Common myeloid progenitor, CD34-positive (primary cell): ENCODE data around the gene THEMIS2.

Source experiments
- CTCF ChIA-PET: fragments of 350-600 bp; sonication (Branson Sonifier 250); formaldehyde crosslinking; loops from one replicate; lab custom pipeline; 2021; ENCODE audit warnings: antibody characterized with exemption; lab: Charles Lee
- POLR2A ChIA-PET: fragments of 350-600 bp; sonication (Branson Sonifier 250); formaldehyde crosslinking; loops from one replicate; lab custom pipeline; 2021; ENCODE audit warnings: antibody characterized with exemption; lab: Charles Lee
- DNase-seq, 3 donors: peaks; one replicate each; pipeline versions ENCODE4 v3.0.0 to v3.0.0-alpha.2; 2013
- H3K27ac ChIP-seq, 2 experiments: 1 replicate in 1 of 2; 2 replicates in 1 of 2; pipeline ENCODE4 v1.7.0; 2013; ENCODE audit warnings: inconsistent platforms in 2 of 2, low read length in 2 of 2, mild to moderate bottlenecking in 2 of 2, low read depth in 1 of 2, moderate library complexity in 1 of 2; ENCODE audit not compliant: severe bottlenecking in 2 of 2, insufficient read depth in 1 of 2, poor library complexity in 1 of 2
- H3K27me3 ChIP-seq, 5 experiments: replicated peaks in 2 of 5; 1 replicate in 3 of 5; 2 replicates in 2 of 5; pipeline versions ENCODE4 v1.6.1 to v1.7.0; 2013; ENCODE audit warnings: low read length in 4 of 5, mild to moderate bottlenecking in 2 of 5, moderate library complexity in 2 of 5, inconsistent platforms in 1 of 5; ENCODE audit not compliant: insufficient read depth in 5 of 5, control insufficient read depth in 4 of 5
- H3K36me3 ChIP-seq, 4 experiments: 1 replicate in 2 of 4; 2 replicates in 2 of 4; pipeline versions ENCODE4 v1.6.1 to v1.7.0; 2013; ENCODE audit warnings: low read length in 3 of 4, control low read depth in 1 of 4, mild to moderate bottlenecking in 1 of 4; ENCODE audit not compliant: control insufficient read depth in 4 of 4, insufficient read depth in 4 of 4
- H3K4me1 ChIP-seq, 4 experiments: 1 replicate in 3 of 4; 2 replicates in 1 of 4; pipeline versions ENCODE4 v1.6.1 to v1.7.1; 2013; ENCODE audit warnings: low read length in 3 of 4, mild to moderate bottlenecking in 3 of 4, control low read depth in 1 of 4, inconsistent platforms in 1 of 4, moderate library complexity in 1 of 4; ENCODE audit not compliant: control insufficient read depth in 4 of 4, insufficient read depth in 4 of 4; ENCODE audit errors: control extremely low read depth in 1 of 4
- H3K4me3 ChIP-seq, 7 experiments: 1 replicate in 4 of 7; 2 replicates in 3 of 7; pipeline versions ENCODE4 v1.5.1 to v1.7.0; 2013; ENCODE audit warnings: mild to moderate bottlenecking in 7 of 7, low read length in 6 of 7, moderate library complexity in 6 of 7, inconsistent platforms in 2 of 7, low read depth in 2 of 7, control low read depth in 1 of 7; ENCODE audit not compliant: insufficient read depth in 4 of 7, control insufficient read depth in 1 of 7; ENCODE audit errors: extremely low read depth in 1 of 7
- H3K9me3 ChIP-seq, 5 experiments: 1 replicate in 4 of 5; 2 replicates in 1 of 5; pipeline versions ENCODE4 v1.6.1 to v1.7.1; 2013; ENCODE audit warnings: low read length in 4 of 5, mild to moderate bottlenecking in 2 of 5, inconsistent platforms in 1 of 5, low read depth in 1 of 5, moderate library complexity in 1 of 5; ENCODE audit not compliant: control insufficient read depth in 4 of 5, insufficient read depth in 2 of 5; ENCODE audit errors: control extremely low read depth in 1 of 5
- WGBS: methylation state at CpG from one replicate; pipeline ENCODE4 v1.1.5; 2013; ENCODE audit not compliant: insufficient coverage; 5-methylcytosine and 5-hydroxymethylcytosine counted together

THEMIS2 gene

DNA sequence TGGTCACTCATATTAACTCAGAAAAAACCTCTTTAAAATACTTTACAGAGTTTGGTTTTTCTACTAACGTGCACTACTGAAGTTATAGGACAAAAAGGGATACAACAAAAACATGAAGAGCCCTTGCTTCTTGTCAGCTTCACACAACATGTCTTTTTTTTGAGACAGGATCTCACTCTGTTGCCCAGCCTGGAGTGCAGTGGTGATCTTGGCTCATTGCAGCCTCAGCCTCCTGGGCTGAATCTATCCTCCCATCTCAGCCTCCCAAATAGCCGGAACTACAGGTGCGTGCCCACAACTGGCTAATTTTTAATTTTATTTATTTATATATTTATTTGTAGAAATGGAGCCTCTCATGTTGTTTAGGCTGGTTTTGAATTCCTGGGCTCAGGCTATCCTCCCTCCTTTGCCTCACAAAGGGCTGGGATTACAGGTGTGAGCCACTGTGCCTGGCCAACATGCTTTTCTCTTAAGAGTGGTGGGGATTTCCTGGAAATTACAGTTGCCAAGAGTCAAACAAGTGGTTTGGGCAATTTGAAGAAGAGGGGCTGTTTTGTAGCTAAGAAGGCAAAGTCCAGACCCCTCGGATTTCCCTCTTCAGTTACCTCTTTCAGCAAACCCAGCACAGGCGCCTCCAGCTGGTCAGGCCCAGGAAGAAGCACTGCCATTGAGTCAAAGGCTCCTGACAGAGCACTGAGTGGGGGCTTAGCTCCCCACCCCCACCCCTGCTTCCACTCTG lies 56.0 kb downstream of the THEMIS2 start:
- DNase-seq, result no peak
- Histone ChIP-seq H3K4me3 (no peak overlapping the region), H3K27ac (no peak overlapping the region), H3K27me3 (no peaks in the 10 kb centered on the region), H3K4me1 (peaks cover 0 to 16% (median 3%) of the 10 kb centered on the region in 4 experiments), H3K36me3 (no peaks in the 10 kb centered on the region), H3K9me3 (no peaks in the 10 kb centered on the region)
- WGBS, result 100% methylated on average over 2 of the region's 5 CpGs
- ChIA-PET CTCF (interaction anchor here (1.9 kb wide), 1 partner anchor 11 kb away, joined by 5 read pairs; no protein-coding TSS in a partner anchor), POLR2A (no interaction called here)

DNA sequence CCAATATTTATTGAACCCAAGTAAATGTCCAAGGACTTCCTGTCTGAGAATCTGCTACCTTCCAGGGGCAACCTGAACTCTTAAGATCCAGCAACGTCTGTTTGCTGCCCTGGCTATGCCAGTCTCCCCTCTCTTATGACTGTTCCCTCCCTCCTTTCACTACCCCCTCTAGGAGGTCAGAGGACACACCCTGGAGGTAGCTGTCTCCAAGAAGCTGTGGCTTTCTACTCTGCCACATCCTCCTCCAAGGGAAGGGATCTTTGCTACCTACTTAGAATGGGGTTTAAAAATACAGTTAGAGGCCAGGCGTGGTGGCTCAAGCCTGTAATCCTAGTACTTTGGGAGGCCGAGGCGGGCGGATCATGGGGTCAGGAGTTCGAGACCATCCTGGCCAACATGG lies 58.8 kb downstream of the THEMIS2 start:
- WGBS, result 100% methylated on average over 1 of the region's 6 CpGs
- no peak overlapping the region for H3K4me3 ChIP-seq
- no peaks in the 10 kb centered on the region for H3K9me3 ChIP-seq
- H3K4me1 ChIP-seq, result peaks cover 0 to 31% (median 17%) of the 10 kb centered on the region in 4 experiments
- no peaks in the 10 kb centered on the region for H3K36me3 ChIP-seq
- no peak for DNase-seq
- H3K27ac ChIP-seq, result no peak overlapping the region
- no peaks in the 10 kb centered on the region for H3K27me3 ChIP-seq
- CTCF ChIA-PET, result no interaction called here
- POLR2A ChIA-PET, result no interaction called here

DNA sequence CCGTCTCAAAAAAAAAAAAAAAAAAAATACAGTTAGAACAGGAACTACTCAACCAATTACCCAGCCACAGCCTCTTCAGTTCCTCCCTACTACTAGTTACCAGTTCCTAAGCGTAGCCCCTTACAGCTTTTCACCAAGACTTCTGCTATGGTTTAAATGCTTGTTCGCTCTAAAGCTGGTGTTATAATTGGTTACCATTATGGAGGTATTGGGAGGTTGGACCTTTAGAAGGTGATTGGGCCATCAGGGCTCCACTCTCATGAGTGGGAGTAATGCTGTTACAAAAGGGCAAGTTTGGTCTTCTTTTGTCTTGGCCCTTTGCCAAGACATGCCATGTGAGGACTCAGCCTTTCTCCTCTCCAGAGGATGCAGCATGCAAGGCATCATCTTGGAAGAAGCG lies 59.4 kb downstream of the THEMIS2 start:
- peak in 2 of 3 donors; percentile 64 to 67 for DNase-seq
- Histone ChIP-seq H3K9me3 (no peaks in the 10 kb centered on the region), H3K27me3 (no peaks in the 10 kb centered on the region), H3K4me1 (peaks cover 0 to 31% (median 17%) of the 10 kb centered on the region in 4 experiments), H3K4me3 (no peak overlapping the region), H3K27ac (no peak overlapping the region), H3K36me3 (no peaks in the 10 kb centered on the region)
- ChIA-PET POLR2A (interaction anchor here (0.6 kb wide), 1 partner anchor 25 kb away, joined by 3 read pairs; no protein-coding TSS in a partner anchor), CTCF (interaction anchor here (1.1 kb wide), 1 partner anchor 27 kb away, joined by 4 read pairs; the partner anchor contains the start of gene XKR8)
- 100% methylated on average over 1 of the region's 4 CpGs for WGBS

DNA sequence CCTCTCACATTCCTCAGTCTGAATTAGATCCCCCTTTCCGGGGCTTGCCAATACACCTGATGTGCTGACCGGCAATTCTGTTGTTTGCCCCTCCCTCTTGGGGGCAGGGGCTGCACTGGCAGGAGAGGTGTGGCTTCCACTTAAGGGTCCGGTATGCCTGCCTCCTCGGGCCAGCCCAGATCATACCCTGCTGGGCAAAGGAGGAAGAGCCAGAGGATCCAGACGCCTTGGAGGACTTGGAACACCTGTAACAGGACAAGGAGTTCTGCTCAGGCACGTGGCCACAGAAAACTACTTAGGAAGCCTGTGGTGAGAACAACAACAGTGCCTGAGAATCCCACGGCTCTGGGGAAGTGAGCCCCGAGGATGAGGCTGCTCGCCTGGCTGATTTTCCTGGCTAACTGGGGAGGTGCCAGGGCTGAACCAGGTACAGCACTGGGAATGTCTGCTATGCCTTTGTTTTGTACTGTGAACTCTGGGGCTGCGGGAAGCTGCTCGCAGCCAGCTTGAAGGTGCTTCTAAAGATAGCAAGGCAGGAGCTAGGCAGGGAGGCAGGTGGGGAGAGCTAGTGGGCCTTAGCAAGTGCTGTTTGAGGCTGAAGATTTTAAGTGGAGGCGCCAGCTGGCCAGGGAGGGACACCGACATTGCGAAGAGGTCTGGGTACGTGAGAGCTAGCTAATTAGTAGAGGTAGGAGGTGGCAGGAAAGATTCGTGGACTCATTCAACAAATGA lies 62.6 kb downstream of the THEMIS2 start, which contains the start of gene SMPDL3B:
Gene SMPDL3B (plus strand): TSS at position 183 of the 732 bp plus-strand sequence. CDS start 184 bp downstream, at position 367.
- Histone ChIP-seq H3K36me3 (no peaks in the 10 kb centered on the region), H3K4me3 (peak within 1 kb of the TSS; percentile 22 to 83 (median 65)), H3K27ac (peak within 1 kb of the TSS in 1 of 2 experiments; percentile 38), H3K9me3 (no peaks in the 10 kb centered on the region), H3K4me1 (peaks cover 0 to 37% (median 19%) of the 10 kb centered on the region in 4 experiments), H3K27me3 (no peaks in the 10 kb centered on the region)
- POLR2A ChIA-PET, result interaction anchor here (0.6 kb wide), 1 partner anchor 10 kb away, joined by 5 read pairs; no protein-coding TSS in a partner anchor
- peak; percentile 37 to 57 (median 42) for DNase-seq
- CTCF ChIA-PET, result interaction anchor here (0.6 to 1.9 kb wide), 3 partner anchors 10 to 1143 kb away, joined by 3 to 8 read pairs (median 3); no protein-coding TSS in a partner anchor
- WGBS, result 0% methylated on average over 14 of the region's 16 CpGs

DNA sequence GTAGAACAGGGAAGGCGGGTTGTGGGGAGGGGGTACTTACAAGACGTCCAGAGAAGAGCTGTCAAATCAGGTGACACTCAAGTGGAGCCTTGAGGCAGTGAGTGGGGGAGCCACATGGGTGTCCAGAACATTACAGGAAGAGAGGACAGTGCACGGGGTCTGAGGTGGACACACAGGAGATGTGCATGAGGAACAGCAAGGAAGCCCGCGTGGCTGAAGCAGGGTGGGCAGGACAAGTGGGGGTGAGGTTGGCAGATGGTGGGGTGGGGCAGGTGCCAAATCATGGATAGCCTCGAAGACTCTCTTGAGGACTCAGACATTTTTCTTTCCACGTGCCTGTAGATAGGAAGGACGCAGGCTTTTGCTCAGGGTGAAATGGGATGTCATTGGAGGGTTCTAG lies 63.4 kb downstream of the THEMIS2 start:
- CTCF ChIA-PET, result interaction anchor here (1.1 to 1.9 kb wide), 3 partner anchors 9 to 39 kb away, joined by 3 to 8 read pairs (median 4); no protein-coding TSS in a partner anchor
- POLR2A ChIA-PET, result no interaction called here
- 59% methylated on average over 6 of the region's 8 CpGs for WGBS

More for the DNA sequence above, 63.4 kb downstream of the THEMIS2 start:
- Histone ChIP-seq H3K27me3 (no peaks in the 10 kb centered on the region), H3K4me1 (peaks cover 0 to 44% (median 24%) of the 10 kb centered on the region in 4 experiments), H3K27ac (no peak overlapping the region), H3K4me3 (peak overlapping the region in 6 of 7 experiments; percentile 44 to 83 (median 66)), H3K9me3 (no peaks in the 10 kb centered on the region), H3K36me3 (no peaks in the 10 kb centered on the region)
- DNase-seq, result peak in 1 of 3 donors; percentile 14
